HG03439 (cell line): ENCODE measurements around the gene RAMP3.
"Not testable (repeated sequence)": the region's sequence is repeated elsewhere in the genome, so short reads cannot be mapped to it uniquely, and the experiment has no call there.

ENCODE experiments used
- ATAC-seq: cut with Tn5 transposase; IDR thresholded peaks from one replicate; pipeline ENCODE4 v1.9.1; 2021; ENCODE audit warnings: mild to moderate bottlenecking, moderate library complexity; ENCODE audit not compliant: unreplicated experiment

Gene RAMP3

DNA sequence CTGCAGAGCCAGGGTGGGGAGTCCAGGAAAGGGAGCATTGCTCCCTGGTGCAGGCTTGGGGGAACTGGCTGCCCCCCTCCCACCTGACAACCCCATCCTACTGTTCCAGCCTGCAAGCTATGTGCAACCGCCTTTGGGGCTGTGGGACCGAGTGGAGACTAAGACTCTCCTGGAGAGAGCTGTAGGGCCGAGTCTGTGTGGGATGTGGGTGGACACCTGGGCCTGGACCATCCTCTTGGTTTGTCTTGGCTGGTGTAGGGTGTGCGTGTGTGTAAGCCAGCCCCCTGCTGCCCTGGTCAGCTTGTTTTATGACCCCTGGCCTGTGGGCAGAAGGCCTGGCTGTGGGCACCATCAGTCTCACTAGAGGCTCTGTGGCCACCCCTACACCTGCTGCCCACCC is 1.6 kb upstream of the RAMP3 start:
- no peak for ATAC-seq

DNA sequence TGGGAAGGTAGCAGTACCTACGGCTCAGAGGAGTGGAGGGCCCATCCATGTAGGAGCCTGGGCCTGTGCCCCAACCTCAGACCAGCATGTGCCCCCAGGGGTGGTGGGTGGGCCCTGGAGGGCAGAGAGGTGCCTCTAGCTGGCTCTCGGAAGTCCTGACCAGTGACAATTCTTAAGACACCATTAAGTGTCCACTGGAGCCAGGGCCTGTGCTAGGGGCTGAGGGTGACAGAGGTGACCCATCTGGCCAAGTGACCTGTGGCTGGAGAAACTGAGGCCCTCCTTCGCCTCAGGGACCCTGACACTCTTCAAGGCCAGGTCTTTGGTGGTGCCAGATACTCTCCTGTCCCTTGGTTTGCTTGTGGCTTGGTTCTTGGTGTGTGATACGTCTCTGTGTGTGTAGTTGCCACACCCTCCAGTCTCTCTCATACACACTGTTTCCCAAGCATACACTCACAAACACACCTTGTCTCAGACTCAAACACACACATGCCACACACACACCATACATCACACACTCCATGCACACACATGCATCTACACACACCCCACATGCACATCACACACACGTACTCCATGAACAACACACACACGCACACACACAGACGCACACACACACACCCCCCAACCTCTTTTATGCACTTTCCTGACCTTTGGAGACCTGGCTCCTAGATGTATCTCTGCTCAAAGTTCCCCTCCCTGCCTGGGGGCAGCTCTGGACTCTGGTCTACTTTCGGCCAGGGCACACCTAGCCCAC is 897 bp upstream of the RAMP3 start:
- no peak for ATAC-seq

DNA sequence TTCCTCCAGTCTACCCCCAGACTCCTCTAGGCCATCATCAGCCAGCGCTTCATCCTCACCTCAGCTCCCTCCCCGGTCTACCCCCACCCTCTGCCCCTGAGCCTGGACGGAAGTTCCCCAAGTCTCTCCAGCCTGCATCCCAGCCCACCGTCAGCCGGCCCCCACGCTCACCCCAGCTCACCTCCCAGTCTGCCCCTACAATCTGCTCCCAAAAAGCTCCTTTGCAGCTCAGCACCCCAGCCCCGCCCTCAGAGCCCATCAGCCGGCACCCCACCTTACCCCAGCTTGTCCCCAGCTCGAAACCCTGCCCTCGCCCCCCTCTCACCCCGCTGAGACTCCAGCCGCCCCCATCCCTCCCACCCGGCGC is 322 bp upstream of the RAMP3 start:
- no peak for ATAC-seq

DNA sequence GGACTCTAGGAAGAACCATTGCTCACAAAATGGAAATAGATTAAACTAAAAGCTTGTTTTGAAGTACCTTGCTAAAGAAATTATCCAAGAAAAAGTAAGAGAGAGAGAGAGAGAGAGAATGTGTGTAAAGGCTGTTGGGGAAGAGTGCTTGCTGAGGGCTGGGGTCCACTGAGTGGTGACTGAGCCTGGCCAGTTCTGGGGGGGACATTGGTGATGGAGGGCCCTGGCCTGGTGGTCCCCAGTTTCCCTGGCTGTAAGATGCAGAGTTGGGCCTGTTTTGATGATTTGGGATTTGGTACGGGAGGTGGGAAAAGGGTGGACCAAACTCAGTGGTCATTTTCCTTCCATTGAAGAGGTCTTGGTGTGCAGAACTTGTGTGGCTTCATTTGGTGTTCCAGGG is 880 bp downstream of the RAMP3 start:
- no peak for ATAC-seq

DNA sequence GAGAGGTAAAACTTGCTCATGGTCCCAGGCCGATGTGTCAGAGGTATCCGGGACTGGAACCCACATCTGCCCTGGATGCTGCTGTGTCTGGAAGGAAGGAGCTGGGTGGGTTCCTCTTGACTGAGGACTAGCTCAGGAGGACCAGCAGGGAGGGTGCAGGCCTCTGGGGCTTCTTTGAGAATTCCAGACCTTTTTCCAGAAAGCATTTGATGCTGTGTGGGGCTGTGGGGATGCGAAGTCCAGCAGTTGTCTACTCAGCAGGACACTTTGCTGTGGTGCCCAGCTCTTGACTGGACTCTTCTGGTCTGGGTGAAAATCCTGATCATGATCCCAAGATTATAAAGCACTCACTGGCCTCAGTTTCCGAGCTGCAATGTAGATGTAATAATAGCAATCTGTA is 1.7 kb downstream of the RAMP3 start:
- no peak for ATAC-seq

DNA sequence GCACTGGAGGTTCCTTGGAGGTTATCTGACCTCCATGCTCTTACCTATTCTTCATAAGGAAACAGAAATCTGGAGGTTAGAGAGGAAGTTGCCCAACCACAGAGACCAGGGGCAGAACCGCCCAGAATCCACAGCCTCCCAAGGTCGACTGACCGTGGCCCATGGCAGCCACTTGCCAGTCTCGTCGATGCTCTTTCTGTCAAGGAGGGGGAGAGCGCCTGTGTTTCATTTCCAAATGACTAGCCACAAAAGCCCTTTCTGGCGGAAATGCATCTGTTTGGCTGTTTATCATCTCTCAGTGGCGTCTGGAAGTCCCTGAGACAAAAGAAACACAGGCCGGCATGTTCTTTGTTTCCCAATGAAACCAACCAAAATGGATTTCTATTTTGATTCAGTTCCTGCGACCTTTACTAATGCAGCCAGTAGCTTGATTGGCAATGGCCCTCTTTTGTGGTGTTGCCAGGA is 2.9 kb downstream of the RAMP3 start:
- ATAC-seq: no peak

DNA sequence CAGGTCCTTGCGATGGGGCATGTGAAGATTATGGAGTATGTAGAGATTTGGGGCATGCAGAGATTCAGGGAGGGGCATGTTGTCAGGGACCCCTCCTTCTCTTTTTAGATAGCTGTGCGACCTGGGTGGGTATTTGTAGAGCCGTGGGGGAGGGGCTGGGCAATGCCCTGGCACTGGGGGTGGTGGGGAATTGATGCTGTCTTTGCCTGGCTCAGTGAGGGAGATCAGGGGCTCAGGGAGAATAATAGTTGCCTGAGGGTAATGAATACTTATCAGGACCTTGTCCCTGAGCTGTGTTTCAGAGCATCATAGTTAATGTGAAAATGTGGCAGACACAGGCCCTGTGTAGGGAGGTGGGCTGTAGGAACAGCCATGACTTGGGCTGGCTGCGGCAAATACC is 3.5 kb downstream of the RAMP3 start:
- ATAC-seq: no peak

DNA sequence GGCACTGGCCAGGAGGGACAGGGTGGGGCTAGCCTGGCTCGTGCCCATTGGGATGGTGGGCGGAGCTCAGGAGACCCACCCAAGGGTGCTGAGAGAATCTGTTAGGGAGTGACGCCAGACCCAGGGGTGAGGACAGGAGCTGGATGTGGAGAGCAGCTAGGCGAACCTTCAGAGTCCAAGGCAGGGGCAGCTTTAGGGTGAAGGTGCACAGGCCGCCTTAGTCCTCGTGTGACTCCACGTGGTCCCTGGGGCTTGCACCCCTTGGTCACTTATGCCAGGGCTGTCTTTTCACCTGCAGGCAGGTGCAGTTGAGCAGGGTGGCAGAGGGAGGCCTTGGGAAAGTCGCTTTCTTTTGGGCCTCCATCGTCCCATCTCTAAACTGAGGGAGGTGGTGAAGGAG is 4.3 kb downstream of the RAMP3 start:
- no peak for ATAC-seq

DNA sequence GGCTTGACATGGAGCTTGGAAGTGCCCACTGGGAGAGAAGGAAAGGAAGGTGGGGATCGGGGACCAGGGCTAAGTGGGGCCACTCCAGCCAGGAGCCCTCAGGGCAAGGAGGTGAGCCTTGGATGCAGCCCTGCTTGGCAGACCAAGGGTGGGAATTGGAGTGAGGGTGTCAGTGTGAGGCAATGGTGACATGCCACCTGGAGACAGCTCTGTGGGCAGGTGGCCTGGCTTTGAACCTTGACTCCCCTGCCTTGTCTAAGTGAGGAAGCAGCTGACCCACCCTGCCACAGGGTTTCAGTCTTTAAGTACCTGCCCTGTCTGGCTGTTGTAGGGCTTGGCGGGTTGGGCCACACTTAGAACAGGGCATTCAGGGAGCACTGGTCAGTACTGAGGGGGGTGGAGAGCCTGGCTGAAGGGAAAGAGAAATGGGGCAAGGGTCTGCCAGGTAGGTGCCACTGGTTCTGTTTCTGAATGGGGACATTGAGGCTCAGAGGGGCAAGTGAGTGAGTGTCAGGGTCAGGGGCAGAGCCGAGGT is 4.8 kb downstream of the RAMP3 start:
- ATAC-seq: no peak

DNA sequence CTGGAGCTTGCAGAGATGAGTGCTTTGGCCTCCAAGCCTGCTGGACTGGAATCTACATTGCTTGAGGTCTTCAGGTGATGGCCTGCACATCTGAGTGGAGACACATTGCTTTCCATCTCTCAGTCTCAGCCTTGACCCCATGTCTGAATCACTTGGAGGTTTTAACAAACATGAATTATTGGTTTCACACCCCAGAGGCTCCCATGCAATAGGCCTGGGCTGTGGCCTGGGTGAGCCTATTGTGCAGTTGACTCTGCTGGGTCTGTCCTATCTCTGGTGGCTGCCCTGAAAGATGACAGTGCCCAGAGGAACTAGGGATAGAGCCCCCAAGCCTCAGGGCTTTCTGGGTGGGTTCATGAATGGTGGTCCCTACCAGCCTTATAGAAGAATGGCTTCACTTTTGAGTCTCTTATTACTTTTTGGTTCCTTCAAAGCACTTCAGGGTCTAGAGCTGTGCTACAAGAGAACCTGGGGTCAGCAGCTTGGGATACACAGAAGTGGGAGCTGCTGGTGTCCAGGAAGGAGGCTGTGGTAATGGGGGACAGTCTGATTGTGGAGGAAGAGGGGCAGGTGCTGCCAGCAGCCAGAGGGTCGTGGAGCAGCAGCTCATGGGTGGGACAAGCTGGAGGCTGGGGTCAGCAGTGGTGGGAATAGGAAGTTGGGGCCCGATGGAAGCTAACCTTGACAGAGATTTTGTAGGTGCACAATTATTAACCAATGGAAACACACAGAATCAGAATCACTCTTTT is 5.5 kb downstream of the RAMP3 start:
- ATAC-seq: no peak

DNA sequence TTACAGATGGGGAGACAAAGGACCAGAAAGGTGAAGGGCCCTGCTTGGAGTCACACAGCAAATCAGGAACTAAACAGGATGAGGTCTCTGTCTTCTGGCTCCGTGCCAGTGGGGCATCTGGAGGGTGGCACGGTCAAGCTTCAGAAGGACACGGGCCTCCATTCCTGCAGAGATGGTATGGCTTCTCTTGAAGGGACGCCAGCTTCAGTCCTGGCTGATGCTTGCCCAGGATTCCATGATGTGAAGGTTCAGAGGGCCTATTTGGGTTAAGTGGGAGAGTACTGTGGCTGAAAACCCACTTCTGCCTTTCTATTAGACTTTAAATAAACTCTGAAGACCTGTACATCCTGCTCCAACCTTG is 6.1 kb downstream of the RAMP3 start:
- ATAC-seq: no peak

DNA sequence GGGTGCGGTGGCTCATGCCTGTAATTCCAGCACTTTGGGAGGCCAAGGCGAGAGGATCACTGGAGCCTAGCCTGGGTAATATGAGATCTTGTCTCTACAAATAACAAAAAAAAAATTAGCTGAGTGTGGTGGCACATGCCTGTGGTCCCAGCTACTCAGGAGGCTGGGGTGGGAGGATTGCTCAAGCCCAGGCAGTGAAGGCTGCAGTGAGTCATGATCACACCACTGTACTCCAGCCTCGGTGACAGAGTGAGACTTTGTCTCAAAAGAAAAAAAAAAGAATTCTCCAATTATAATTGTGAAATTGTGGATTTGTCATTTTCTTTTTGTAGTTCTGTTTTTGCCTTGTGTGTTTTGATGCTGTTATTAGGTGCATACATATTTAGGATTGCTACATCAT is 6.7 kb downstream of the RAMP3 start:
- not testable (repeated sequence) for ATAC-seq

DNA sequence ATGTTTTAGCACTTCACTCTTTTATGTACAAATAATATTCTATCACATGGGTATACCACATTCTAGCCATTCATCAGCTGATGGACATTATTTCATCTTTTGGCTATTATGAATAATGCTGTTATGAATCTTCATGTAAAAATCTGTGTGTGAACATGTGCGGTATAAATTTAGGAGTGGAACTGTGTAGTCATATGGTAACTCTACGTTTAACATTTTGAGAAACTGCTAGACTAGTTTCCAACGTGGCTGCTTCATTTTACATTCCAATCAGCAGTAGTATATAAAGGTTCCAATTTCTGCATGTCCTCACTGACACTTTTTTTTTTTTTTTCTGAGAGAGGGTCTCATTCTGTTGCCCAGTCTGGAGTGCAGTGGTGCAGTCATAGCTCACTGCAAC is 8.3 kb downstream of the RAMP3 start:
- ATAC-seq: no peak

DNA sequence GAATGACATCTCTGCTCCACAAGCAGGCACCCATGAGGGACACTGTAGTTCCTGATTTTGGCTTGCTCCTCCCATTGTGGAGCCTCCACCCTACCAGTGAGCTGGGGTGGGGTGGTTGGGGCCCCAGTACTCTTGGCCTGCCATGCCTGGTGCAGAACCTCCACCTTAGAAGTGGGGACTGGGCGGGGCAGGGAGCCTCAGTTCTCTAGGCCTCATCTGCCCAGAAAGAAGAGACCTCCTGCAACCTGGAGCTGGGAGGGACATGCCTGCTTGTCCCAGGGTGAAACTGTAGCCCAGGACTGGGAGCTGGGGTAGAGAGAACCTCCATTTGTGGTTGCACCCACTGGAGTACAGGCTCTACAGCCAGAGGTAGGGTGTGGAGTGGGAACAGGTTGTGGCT is 14.4 kb downstream of the RAMP3 start:
- no peak for ATAC-seq

DNA sequence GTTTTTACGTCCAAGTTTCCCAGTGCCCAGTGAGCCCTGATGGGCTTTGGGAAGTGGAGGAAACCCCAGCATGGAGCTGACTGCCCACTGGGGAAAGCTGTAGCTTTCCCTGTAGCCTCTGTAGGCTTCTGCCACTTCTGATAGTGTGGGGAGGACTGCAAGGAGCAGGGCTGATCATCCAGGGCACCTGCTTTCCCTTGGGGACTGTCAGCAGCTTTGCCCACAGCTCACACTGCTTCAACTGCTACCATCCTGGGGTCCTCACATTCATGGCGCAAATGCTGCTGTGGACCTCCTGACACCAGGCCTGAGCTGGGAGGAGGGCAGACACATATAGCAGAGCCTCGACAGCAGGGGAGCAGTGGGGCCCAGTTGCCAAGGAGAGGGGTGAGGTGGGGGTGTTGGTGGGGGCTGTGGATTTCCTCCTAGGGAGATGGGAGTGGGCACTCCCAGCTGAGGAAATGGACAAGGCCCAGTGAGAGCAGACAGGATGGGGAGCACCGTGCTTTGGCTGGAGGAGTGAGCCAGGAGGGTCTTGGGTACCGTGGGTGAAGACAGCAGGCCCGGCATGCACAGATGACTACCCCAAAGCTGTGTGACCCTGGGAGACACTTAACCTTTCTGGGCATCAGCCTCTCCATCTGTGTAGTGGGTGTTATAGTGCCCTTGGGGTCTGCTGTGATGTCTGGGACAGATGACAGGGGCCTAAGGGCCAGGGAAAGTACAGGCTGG is 16.2 kb downstream of the RAMP3 start:
- no peak for ATAC-seq

DNA sequence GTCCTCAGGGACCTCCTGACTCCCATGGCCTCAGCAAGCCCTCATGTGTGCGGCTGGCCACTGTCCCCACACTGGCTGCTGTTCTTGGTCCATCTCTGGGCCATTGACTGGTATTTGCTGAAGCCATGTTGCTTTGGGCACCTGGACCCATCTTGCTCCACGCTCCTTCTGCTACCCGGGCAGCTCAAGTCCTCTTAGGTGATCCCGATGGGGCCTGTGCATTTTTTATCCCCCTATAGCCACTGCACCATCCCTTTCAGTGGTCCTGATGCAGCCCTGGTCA is 16.7 kb downstream of the RAMP3 start:
- ATAC-seq: no peak

DNA sequence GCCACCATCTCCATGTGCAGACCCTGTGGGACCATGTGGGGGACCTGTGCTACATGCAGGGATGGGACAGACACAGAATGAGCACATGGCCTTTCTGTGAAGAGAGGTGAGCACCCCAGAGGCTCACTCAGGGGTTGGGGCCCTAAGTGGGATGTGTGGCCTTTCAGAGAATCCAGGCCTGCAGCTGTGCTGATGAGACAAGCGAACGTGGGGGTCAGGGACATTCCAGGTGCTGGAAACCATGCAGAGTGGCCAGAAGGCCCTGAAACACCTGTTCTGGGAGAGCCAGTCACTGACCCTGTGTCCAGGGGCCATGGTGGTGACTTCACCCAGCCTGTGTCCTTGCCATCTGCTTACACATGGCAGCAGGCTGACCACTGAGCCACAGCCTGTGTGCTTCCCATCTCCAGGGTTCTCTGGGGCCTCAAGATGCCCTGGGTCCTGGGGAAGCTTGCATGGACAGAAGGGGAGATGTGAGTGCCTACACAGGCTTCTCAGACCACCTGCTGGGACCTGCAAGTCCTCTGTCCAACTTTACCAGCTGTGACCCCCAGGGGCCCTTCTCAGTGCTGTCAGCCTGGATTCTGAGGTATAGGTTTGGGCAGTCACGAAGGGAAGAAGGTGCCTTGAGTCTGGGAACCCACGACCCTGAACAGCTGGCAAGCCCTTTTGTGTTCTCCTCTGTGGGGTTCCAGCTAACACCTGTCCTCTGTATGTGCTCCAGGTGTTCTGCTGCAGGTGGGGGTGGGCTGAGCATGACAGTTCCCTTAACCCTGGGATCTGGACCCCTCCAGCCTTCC is 17.6 kb downstream of the RAMP3 start:
- no peak for ATAC-seq

DNA sequence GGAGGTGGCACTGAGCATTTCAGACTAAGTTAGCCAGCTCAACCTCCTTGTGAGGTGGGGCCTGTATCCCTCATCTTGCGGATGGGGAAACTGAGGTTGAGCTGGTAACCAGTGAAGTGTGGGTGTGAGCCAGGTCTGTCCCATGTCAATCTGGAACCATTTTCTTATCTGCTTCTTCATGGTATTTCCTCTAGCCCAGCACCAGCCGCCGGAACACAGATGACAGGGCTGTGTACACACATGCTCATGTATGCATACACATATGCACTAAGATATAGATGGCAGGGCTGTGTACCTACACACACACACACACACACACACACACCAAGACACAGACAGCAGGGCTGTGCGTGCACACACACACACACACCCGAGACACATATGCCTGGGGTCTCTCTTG is 18.5 kb downstream of the RAMP3 start:
- ATAC-seq: no peak

DNA sequence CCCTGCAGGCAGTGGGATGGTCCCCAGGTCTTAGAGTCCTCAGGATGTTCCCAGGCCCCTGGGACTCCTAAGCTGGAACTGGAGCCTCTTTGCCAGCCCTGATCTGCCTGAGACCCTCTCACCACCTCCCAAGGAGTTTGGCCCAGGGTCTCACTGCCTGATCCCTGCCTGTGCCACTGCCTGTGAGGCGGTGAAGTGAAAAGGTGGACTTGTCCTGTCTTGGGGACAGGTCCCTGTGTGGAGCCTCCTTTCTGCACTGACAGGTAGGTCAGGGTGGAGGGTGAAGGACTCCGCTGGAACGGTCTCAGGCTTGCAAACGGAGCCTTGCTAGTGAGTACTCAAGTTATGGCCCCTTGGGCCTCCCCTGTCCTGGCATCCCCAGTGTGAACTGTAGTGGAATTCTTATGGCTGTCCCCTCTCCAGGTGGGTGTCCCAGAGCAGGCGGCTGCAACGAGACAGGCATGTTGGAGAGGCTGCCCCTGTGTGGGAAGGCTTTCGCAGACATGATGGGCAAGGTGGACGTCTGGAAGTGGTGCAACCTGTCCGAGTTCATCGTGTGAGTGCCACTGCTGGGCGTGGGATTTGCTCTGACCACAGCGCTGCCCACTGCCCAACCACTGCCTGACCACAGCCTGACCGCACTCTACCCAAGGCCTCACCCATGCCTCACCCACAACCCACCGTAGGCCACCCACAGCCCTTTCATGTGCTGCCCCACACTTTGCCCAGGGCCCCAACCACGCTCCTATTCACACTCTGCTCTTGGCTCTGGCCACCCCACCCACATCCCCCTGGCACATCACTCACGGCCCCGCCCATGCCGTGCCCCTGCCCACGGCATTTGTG is 19.5 kb downstream of the RAMP3 start:
- no peak for ATAC-seq

DNA sequence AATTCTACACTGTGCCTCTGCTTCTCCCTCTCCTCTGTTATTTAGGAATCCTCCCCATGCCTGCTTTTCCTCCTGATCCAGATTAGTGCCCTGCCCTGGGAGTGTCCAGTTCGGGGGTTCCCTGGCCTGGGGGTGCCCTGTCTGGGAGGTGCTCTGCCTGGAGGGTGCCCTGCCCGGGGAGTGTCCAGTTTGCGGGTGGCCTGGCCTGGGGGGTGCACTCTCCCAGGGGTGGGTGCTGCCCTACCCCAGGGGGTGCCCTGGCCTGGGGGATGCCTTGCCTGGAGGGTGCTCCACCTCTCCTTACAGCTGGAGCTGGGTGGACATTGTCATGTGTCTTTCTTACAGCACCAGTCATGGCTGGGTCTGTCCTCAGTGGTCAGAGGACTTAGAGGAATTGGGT is 20.2 kb downstream of the RAMP3 start:
- ATAC-seq: no peak
